HG02981 (cell line): ENCODE measurements around the gene GSTM2.

Experiments
- ATAC-seq: cut with Tn5 transposase; IDR thresholded peaks from one replicate; pipeline ENCODE4 v1.9.1; 2021; ENCODE audit warnings: mild to moderate bottlenecking, moderate library complexity; ENCODE audit not compliant: unreplicated experiment

The GSTM2 gene

GRCh38 chr1:109712321-109712864 is 44.5 kb downstream of the GSTM2 start:
- ATAC-seq = no peak

GRCh38 chr1:109713636-109714035 is 45.8 kb downstream of the GSTM2 start:
- ATAC-seq = no peak

- no peak for ATAC-seq
These were observed 47.0 kb downstream of the GSTM2 start for GRCh38 chr1:109714661-109715372.

- ATAC-seq = no peak
These were observed 48.3 kb downstream of the GSTM2 start for GRCh38 chr1:109716121-109716520.

GRCh38 chr1:109716570-109717090 is 48.8 kb downstream of the GSTM2 start:
- no peak for ATAC-seq

GRCh38 chr1:109717729-109718128 is 49.9 kb downstream of the GSTM2 start:
- ATAC-seq = no peak

GRCh38 chr1:109718495-109718894 is 50.6 kb downstream of the GSTM2 start:
- ATAC-seq = no peak

GRCh38 chr1:109719337-109719837 is 51.5 kb downstream of the GSTM2 start:
- ATAC-seq = no peak

GRCh38 chr1:109721042-109721441 is 53.2 kb downstream of the GSTM2 start:
- ATAC-seq = no peak

GRCh38 chr1:109721971-109722370 is 54.1 kb downstream of the GSTM2 start:
- ATAC-seq = no peak

GRCh38 chr1:109722908-109723691 is 55.2 kb downstream of the GSTM2 start:
- no peak for ATAC-seq
